Prostate gland (tissue), 2 donors: ENCODE results near the gene GPR107.

Experiments
- CTCF ChIP-seq, 4 experiments: fragments of 200-600 bp in 2 of 4; fragments of 450-650 bp in 2 of 4; sonication (generic) in 2 of 4; IDR thresholded peaks; 1 replicate in 3 of 4; 2 replicates in 1 of 4; pipeline ENCODE4 v1.5.1; 2016 to 2019; ENCODE audit warnings: antibody characterized with exemption in 4 of 4, mild to moderate bottlenecking in 2 of 4, moderate library complexity in 2 of 4
- POLR2A ChIP-seq: fragments of 450-650 bp; IDR thresholded peaks from one replicate; pipeline ENCODE4 v1.6.1; 2016; ENCODE audit warnings: antibody characterized with exemption, mild to moderate bottlenecking

GRCh38 chr9:130142056-130142455 is 88.3 kb downstream of the GPR107 start:
- no peak for TF ChIP-seq CTCF (IDR thresholded peaks at IDR 0.05)
- TF ChIP-seq POLR2A: no peak
